Upper lobe of right lung (tissue), 1 donor: ENCODE measurements around the gene EPB41L4A. TPM values are rescaled to one million over a fixed set of nuclear protein-coding genes. Genes with fewer than 3 reads are reported as not detected.

ENCODE experiments used
- ATAC-seq: fragments of 200-7000 bp; cut with Tn5 transposase; one replicate; pipeline ENCODE4 v1.9.1; 2020; ENCODE audit warnings: mild to moderate bottlenecking, moderate library complexity
- DNase-seq: peaks from one replicate; pipeline ENCODE4 v3.0.0-alpha.2; 2020
- H3K27ac ChIP-seq: fragments of 200-600 bp; one replicate; pipeline ENCODE4 v1.8.0; 2022
- H3K27me3 ChIP-seq: fragments of 200-600 bp; one replicate; pipeline ENCODE4 v1.8.0; 2022; ENCODE audit warnings: mild to moderate bottlenecking
- H3K36me3 ChIP-seq: fragments of 200-600 bp; one replicate; pipeline ENCODE4 v1.8.0; 2022
- H3K4me1 ChIP-seq: fragments of 200-600 bp; one replicate; pipeline ENCODE4 v1.8.0; 2022
- H3K4me3 ChIP-seq: fragments of 200-600 bp; one replicate; pipeline ENCODE4 v1.8.0; 2022; ENCODE audit warnings: mild to moderate bottlenecking
- H3K9me3 ChIP-seq: fragments of 200-600 bp; one replicate; pipeline ENCODE4 v1.8.0; 2022
- intact Hi-C: fragments of 100-400 bp; cut with DNase I; formaldehyde crosslinking; loops from one replicate; pipeline ENCODE4 v1.11.0; 2022
- total RNA-seq: library from RNA; stranded (reverse); fragmentation: NEBNext Ultra II Directional; extraction: Animal tissue kit (Norgen Biotek cat#: 25700); gene quantifications from one replicate; pipeline ENCODE4 v1.2.1, GENCODE V29; 2021
- TF ChIP-seq, protein P1 (sequence below): fragments of 200-600 bp; IDR thresholded peaks from one replicate; pipeline ENCODE4 v1.8.0; 2022; ENCODE audit warnings: antibody characterized with exemption
- donor health status: DM: no; HTN: yes; CAD: no; lungs with severe emphysema.

The EPB41L4A gene
- total RNA-seq, 1 donor from 2014 or later: 35.2 TPM

DNA sequence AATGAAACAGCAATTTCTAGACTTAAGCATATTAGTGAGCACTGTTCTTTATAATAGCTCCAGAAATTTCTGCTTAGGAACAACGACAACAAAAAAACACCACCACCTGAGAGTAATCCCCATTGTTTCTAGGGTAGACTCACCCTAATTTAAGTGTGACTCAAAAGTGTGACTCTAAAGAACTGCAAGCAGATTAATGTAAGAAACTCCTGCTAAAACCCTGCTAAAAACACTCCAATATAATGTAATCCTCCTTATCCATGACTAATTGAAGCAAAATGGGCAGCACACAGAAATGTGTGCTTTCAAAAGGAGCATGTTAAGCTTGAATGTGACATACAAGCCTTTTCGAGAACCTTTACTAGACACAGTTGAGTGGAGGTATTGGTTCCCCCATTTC, 296.0 kb downstream of the EPB41L4A start:
- DNase-seq (no peak), ATAC-seq (no peak)
- TF ChIP-seq, protein P1, sequence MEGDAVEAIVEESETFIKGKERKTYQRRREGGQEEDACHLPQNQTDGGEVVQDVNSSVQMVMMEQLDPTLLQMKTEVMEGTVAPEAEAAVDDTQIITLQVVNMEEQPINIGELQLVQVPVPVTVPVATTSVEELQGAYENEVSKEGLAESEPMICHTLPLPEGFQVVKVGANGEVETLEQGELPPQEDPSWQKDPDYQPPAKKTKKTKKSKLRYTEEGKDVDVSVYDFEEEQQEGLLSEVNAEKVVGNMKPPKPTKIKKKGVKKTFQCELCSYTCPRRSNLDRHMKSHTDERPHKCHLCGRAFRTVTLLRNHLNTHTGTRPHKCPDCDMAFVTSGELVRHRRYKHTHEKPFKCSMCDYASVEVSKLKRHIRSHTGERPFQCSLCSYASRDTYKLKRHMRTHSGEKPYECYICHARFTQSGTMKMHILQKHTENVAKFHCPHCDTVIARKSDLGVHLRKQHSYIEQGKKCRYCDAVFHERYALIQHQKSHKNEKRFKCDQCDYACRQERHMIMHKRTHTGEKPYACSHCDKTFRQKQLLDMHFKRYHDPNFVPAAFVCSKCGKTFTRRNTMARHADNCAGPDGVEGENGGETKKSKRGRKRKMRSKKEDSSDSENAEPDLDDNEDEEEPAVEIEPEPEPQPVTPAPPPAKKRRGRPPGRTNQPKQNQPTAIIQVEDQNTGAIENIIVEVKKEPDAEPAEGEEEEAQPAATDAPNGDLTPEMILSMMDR: no peak
- no peaks in the 10 kb centered on the region for H3K27me3 ChIP-seq
- H3K9me3 ChIP-seq: no peaks in the 10 kb centered on the region
- no peaks in the 10 kb centered on the region for H3K36me3 ChIP-seq
- H3K27ac ChIP-seq: no peak overlapping the region
- no peak overlapping the region for H3K4me3 ChIP-seq
- intact Hi-C loops: no loop called here
- no peaks in the 10 kb centered on the region for H3K4me1 ChIP-seq

DNA sequence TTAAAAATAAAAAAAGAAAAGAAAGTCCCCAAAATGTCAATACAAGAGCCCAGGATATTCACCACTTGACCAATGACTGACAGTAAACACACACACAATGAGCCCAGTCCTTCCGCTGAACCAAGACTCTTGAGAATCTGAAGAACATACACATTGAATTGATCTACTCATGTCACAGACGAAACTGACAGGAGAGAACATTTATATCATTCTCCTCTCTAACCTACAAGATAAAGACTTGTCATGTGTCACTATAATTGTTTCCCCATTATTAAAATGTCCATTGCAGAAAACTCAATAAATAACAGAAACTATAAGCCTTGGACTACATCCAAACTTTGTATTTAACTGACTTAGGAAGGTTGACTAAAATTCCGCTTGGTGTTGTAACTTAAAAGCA, 296.7 kb downstream of the EPB41L4A start:
- Histone ChIP-seq H3K4me1 (no peaks in the 10 kb centered on the region), H3K4me3 (no peak overlapping the region), H3K36me3 (no peaks in the 10 kb centered on the region), H3K27me3 (no peaks in the 10 kb centered on the region), H3K27ac (no peak overlapping the region), H3K9me3 (no peaks in the 10 kb centered on the region)
- no peak for ATAC-seq
- intact Hi-C loops: no loop called here
- TF ChIP-seq, protein P1: no peak
- no peak for DNase-seq

DNA sequence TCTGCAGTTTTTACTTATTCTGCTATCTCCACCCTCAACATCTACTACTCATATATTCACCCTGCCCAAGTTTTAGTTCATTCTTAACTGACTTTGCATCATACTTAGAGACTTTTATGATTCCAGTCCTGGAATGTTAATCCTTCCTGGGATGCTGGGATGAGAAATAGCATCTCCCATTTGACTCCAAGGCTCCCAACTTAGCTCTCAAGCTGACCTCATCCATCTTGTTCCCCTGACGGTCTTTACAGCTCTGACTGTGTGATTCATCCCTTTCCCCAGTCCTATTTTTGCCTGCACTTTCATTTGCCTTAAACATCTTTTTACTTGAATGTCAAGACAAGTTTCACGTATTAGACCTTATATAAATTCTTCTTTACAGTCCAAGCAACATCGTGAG, 297.8 kb downstream of the EPB41L4A start:
- intact Hi-C loops: no loop called here
- ATAC-seq (no peak), DNase-seq (no peak)
- no peak overlapping the region for H3K4me3 ChIP-seq
- TF ChIP-seq, protein P1: no peak
- no peaks in the 10 kb centered on the region for H3K4me1 ChIP-seq
- no peak overlapping the region for H3K27ac ChIP-seq
- no peaks in the 10 kb centered on the region for H3K27me3 ChIP-seq
- H3K9me3 ChIP-seq: no peaks in the 10 kb centered on the region
- H3K36me3 ChIP-seq: no peaks in the 10 kb centered on the region

DNA sequence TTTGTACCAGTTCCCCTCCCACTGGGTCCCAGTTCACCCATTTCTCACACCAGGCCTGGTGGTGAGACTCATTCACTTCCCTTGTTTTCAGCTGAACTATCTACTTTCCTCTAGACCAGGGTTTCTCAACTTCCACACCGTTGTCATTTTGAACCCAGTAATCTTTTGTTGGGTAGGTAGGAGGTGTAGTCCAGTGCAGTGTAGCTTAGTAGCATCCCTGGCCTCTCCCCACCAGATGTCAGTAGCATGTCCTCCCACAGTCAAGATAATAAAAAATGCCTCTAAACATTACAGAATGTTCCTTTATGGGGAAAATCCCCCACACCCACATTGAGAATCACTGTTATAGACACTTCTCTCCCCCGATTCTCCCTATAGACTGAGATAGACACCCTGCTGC, 299.1 kb downstream of the EPB41L4A start:
- Histone ChIP-seq H3K27me3 (no peaks in the 10 kb centered on the region), H3K9me3 (no peaks in the 10 kb centered on the region), H3K4me3 (no peak overlapping the region), H3K4me1 (no peaks in the 10 kb centered on the region), H3K27ac (no peak overlapping the region), H3K36me3 (no peaks in the 10 kb centered on the region)
- DNase-seq (no peak), ATAC-seq (no peak)
- intact Hi-C loops: no loop called here
- TF ChIP-seq, protein P1: no peak

DNA sequence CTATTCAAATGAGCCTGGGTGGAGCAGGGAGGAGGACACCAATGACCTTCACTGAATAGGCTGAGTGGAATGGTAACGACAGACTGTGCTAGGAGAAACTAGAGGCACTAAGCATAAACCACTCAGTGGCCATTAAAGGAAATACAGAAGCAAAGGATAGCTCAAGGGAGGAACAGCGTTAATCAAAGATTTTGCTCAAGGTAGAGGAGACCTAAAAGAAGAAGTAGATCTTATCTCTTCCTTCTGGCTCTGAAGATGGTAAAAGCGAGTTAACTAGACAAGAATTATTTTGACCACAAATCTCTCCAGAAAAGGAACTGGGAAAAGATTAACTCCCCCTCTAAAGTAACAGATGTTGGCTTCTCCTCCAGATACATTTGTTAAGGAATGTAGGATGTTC, 299.6 kb downstream of the EPB41L4A start:
- no peaks in the 10 kb centered on the region for H3K9me3 ChIP-seq
- TF ChIP-seq, protein P1: no peak
- no peaks in the 10 kb centered on the region for H3K27me3 ChIP-seq
- DNase-seq (no peak), ATAC-seq (peak; percentile 27)
- H3K36me3 ChIP-seq: no peaks in the 10 kb centered on the region
- H3K4me1 ChIP-seq: no peaks in the 10 kb centered on the region
- H3K27ac ChIP-seq: no peak overlapping the region
- intact Hi-C loops: no loop called here
- H3K4me3 ChIP-seq: no peak overlapping the region

DNA sequence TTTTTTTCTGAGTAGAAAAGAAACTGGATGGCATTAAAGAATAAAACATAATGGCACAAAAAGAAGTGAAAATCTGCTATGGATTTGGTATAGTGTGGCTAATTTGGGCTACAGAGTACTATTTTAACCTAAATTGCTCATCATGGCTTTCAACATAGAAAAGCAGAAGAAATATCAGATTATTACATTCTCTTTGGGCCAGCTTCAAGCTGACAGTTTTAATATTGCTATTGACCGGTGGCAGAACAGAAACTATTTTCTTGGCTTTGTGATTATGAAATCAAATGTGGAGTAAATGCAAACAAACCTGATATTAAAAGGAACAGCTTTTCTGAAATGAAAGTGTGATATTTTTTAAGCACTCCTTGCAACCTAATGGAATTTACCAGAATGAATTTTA, 301.5 kb downstream of the EPB41L4A start:
- intact Hi-C loops: no loop called here
- DNase-seq: no peak
- H3K36me3 ChIP-seq: no peaks in the 10 kb centered on the region
- H3K27me3 ChIP-seq: no peaks in the 10 kb centered on the region
- TF ChIP-seq, protein P1: no peak
- no peak overlapping the region for H3K27ac ChIP-seq
- H3K9me3 ChIP-seq: no peaks in the 10 kb centered on the region
- H3K4me3 ChIP-seq: no peak overlapping the region
- ATAC-seq: peak; percentile 48
- H3K4me1 ChIP-seq: no peaks in the 10 kb centered on the region
